ENCODE data around the gene PTPRN2.

PTPRN2 gene

GRCh38 chr7:157612664-157613561, 974.7 kb downstream of the PTPRN2 start:
- DNase-seq: no peak

GRCh38 chr7:157612009-157612663, 975.5 kb downstream of the PTPRN2 start:
- no peak for DNase-seq

GRCh38 chr7:157611341-157611740, 976.3 kb downstream of the PTPRN2 start:
- DNase-seq: no peak

- no peak for DNase-seq
These were observed 976.8 kb downstream of the PTPRN2 start for GRCh38 chr7:157610671-157611295.

- no peak for DNase-seq
These were observed 977.5 kb downstream of the PTPRN2 start for GRCh38 chr7:157609932-157610640.

- DNase-seq: no peak
These were observed 978.1 kb downstream of the PTPRN2 start for GRCh38 chr7:157609516-157609915.

GRCh38 chr7:157607218-157607617, 980.4 kb downstream of the PTPRN2 start:
- no peak for DNase-seq

- no peak for DNase-seq
These were observed 981.5 kb downstream of the PTPRN2 start for GRCh38 chr7:157606140-157606539.

- no peak for DNase-seq
These were observed 982.0 kb downstream of the PTPRN2 start for GRCh38 chr7:157605638-157606037.

- DNase-seq: no peak
These were observed 982.8 kb downstream of the PTPRN2 start for GRCh38 chr7:157604661-157605381.

GRCh38 chr7:157603716-157604115, 983.9 kb downstream of the PTPRN2 start:
- DNase-seq: no peak

GRCh38 chr7:157603005-157603404, 984.6 kb downstream of the PTPRN2 start:
- DNase-seq: no peak

GRCh38 chr7:157602581-157602980, 985.0 kb downstream of the PTPRN2 start:
- no peak for DNase-seq

GRCh38 chr7:157602156-157602555, 985.5 kb downstream of the PTPRN2 start:
- DNase-seq: no peak

- no peak for DNase-seq
These were observed 986.1 kb downstream of the PTPRN2 start for GRCh38 chr7:157601530-157601929.

GRCh38 chr7:157599491-157599890, 988.1 kb downstream of the PTPRN2 start:
- DNase-seq: no peak

GRCh38 chr7:157597562-157597961, 990.1 kb downstream of the PTPRN2 start:
- DNase-seq: no peak

- DNase-seq: no peak
These were observed 990.7 kb downstream of the PTPRN2 start for GRCh38 chr7:157596881-157597280.

GRCh38 chr7:157596471-157596870, 991.2 kb downstream of the PTPRN2 start:
- no peak for DNase-seq

GRCh38 chr7:157596026-157596425, 991.6 kb downstream of the PTPRN2 start:
- DNase-seq: no peak

GRCh38 chr7:157595086-157595855, 992.4 kb downstream of the PTPRN2 start:
- DNase-seq: no peak

GRCh38 chr7:157594306-157594705, 993.3 kb downstream of the PTPRN2 start:
- no peak for DNase-seq
